Activated CD4-positive, alpha-beta T cell treated with anti-CD3 and anti-CD28 coated beads, Interleukin-2, Interleukin-4, amounts not matched to agents 100 ng/mL and 50 ng/mL, durations not matched to agents 16 hours and 8 hours (primary cell): ENCODE measurements around the gene PCGF5.
"Not testable (repeated sequence)": the region's sequence is repeated elsewhere in the genome, so short reads cannot be mapped to it uniquely, and the experiment has no call there.

Source experiments
- DNase-seq: peaks from one replicate; pipeline ENCODE4 v3.0.0-alpha.2; 2020; ENCODE audit warnings: low spot score

PCGF5 gene

GRCh38 chr10:91286572-91286971, 66.1 kb downstream of the PCGF5 start:
- no peak for DNase-seq

GRCh38 chr10:91287276-91287675, 66.8 kb downstream of the PCGF5 start:
- no peak for DNase-seq

- no peak for DNase-seq
These were observed 67.4 kb downstream of the PCGF5 start for GRCh38 chr10:91287912-91288311.

- DNase-seq, result no peak
These were observed 68.8 kb downstream of the PCGF5 start for GRCh38 chr10:91289305-91289704.

GRCh38 chr10:91290607-91291006, 70.1 kb downstream of the PCGF5 start:
- DNase-seq, result no peak

GRCh38 chr10:91294134-91294906, 73.9 kb downstream of the PCGF5 start:
- no peak for DNase-seq

- DNase-seq, result no peak
These were observed 74.9 kb downstream of the PCGF5 start for GRCh38 chr10:91295346-91295745.

GRCh38 chr10:91296471-91296870, 76.0 kb downstream of the PCGF5 start:
- no peak for DNase-seq

- peak; percentile 79 for DNase-seq
These were observed 77.9 kb downstream of the PCGF5 start for GRCh38 chr10:91298224-91298871.

- DNase-seq, result no peak
These were observed 79.6 kb downstream of the PCGF5 start for GRCh38 chr10:91299999-91300575.

- not testable (repeated sequence) for DNase-seq
These were observed 82.5 kb downstream of the PCGF5 start for GRCh38 chr10:91302946-91303345.

GRCh38 chr10:91305979-91306378, 85.5 kb downstream of the PCGF5 start:
- not testable (repeated sequence) for DNase-seq

- no peak for DNase-seq
These were observed 87.0 kb downstream of the PCGF5 start for GRCh38 chr10:91307489-91307888.

- no peak for DNase-seq
These were observed 89.2 kb downstream of the PCGF5 start for GRCh38 chr10:91309711-91310110.

- DNase-seq, result no peak
These were observed 91.3 kb downstream of the PCGF5 start for GRCh38 chr10:91311601-91312381.

GRCh38 chr10:91312382-91312733, 91.9 kb downstream of the PCGF5 start:
- no peak for DNase-seq

GRCh38 chr10:91313796-91314485, 93.5 kb downstream of the PCGF5 start:
- DNase-seq, result no peak

GRCh38 chr10:91316486-91316885, 96.0 kb downstream of the PCGF5 start:
- no peak for DNase-seq

- no peak for DNase-seq
These were observed 97.1 kb downstream of the PCGF5 start for GRCh38 chr10:91317541-91317940.

- DNase-seq, result no peak
These were observed 98.9 kb downstream of the PCGF5 start for GRCh38 chr10:91319336-91319735.

- DNase-seq, result not testable (repeated sequence)
These were observed 102.9 kb downstream of the PCGF5 start for GRCh38 chr10:91323293-91323905.
